ENCODE results near the gene KCNK2.

GRCh38 chr1:215151841-215152549 is 69.5 kb downstream of the KCNK2 start:
- TF ChIP-seq CTCF (optimal IDR thresholded peaks at IDR 0.05 in 1 of 3, IDR thresholded peaks at IDR 0.05 in 1 of 3, conservative IDR thresholded peaks at IDR 0.05 in 1 of 3; ENCODE audit: extremely low read depth in 1 of 3, insufficient read depth in 2 of 3, low read length in 3 of 3) = no peak
- TF ChIP-seq EZH2 (IDR thresholded peaks at IDR 0.05; ENCODE audit: low read length) = no peak

All from keratinocyte (primary cell).